GM08714 (cell line): Measurements from ENCODE around the gene CCP110.

ENCODE experiments used
- H3K4me3 ChIP-seq: fragments of 200-500 bp; sonication (Bioruptor generic); 2 replicates; pipeline ENCODE4 v1.5.1; 2014; ENCODE audit warnings: mild to moderate bottlenecking, low read length, inconsistent platforms
- ZNF274 ChIP-seq: IDR thresholded peaks from 2 replicates; pipeline ENCODE4 v1.6.1; 2012; ENCODE audit warnings: mild to moderate bottlenecking, low read depth, low read length

The CCP110 gene, protein sequence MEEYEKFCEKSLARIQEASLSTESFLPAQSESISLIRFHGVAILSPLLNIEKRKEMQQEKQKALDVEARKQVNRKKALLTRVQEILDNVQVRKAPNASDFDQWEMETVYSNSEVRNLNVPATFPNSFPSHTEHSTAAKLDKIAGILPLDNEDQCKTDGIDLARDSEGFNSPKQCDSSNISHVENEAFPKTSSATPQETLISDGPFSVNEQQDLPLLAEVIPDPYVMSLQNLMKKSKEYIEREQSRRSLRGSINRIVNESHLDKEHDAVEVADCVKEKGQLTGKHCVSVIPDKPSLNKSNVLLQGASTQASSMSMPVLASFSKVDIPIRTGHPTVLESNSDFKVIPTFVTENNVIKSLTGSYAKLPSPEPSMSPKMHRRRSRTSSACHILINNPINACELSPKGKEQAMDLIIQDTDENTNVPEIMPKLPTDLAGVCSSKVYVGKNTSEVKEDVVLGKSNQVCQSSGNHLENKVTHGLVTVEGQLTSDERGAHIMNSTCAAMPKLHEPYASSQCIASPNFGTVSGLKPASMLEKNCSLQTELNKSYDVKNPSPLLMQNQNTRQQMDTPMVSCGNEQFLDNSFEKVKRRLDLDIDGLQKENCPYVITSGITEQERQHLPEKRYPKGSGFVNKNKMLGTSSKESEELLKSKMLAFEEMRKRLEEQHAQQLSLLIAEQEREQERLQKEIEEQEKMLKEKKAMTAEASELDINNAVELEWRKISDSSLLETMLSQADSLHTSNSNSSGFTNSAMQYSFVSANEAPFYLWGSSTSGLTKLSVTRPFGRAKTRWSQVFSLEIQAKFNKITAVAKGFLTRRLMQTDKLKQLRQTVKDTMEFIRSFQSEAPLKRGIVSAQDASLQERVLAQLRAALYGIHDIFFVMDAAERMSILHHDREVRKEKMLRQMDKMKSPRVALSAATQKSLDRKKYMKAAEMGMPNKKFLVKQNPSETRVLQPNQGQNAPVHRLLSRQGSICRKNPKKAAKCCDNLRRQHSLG

DNA sequence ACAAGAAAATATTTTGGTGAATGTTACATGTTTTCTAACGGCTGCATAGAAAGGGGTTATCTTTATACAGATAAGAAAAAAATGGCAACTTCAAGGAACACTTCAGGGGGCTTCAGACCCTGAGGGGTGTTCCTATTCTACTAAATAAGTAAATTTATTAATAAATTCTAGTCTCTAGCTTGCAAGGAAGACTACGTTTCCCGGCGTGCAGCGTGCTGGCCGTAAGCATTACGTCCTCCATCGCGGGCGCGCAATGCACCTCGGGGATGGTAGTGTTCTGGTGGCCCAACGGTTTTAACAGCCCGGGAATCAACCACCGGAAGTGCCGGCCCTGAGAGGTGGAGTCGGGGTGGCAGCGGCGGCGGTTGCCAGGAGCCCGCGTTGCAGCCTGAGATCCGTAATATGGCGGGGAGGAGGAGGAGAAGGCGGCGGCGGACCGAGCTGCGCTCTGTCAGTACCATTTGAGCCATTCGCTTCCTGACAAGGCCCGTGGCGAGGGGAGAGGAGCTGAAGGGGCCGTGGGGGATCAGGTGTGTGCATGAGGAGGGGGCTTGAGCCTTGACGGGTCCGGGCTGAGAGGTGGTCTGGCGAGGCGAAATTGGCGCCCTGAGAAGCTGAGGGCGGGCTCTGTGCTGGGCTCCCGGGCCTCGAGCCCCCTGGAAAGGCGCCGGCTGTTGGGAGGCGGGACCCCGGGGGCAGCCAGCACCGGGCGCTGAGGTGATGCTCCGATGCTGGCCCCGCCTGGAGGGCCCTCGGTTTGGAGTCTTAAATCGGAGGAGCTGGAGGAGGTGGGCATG lies at the start of gene CCP110:
Gene CCP110 (plus strand): TSS at position 384 of the 797 bp plus-strand sequence. CDS start 3,940 bp downstream, outside the sequence.
- peak within 1 kb of the TSS; percentile 79 for H3K4me3 ChIP-seq
- TF ChIP-seq ZNF274, result no peak

DNA sequence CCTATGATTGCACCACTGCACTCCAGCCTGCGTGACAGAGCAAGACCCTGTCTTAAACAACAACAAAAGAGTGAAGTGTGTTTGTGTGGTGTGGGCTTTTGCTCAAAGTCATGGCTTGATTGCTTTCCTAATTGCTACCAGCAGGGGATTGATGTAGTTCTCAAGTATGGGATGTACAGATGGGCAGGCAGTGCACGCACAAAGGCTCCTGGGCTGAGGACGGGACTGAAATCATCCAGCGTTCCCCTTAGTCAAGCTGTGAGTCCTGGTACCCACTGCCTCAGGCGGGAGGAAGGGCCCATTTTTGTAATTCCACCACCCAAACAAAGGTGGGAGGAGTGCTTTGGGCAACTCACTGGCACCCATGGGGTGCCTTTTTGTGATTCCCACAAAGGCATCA lies 49.1 kb upstream of the CCP110 start:
- H3K4me3 ChIP-seq, result no peak overlapping the region
- no peak for TF ChIP-seq ZNF274

DNA sequence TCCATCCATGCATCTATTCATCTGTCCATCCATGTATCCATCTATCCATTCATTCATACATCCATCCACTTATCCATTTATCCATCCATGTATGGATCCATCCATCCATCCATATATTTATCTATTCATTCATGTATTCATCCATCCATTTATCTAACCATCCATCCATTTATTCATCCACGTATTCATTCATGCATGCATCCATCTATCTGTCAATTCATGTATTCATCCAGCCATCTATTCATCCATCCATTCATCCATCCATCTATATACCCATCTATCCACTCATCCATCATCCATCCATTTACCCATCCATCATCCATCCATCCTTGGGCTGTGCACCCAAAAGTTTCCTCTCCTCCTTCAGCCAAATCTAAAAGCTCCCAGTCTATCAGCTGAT lies 45.2 kb upstream of the CCP110 start:
- H3K4me3 ChIP-seq, result no peak overlapping the region
- no peak for TF ChIP-seq ZNF274

DNA sequence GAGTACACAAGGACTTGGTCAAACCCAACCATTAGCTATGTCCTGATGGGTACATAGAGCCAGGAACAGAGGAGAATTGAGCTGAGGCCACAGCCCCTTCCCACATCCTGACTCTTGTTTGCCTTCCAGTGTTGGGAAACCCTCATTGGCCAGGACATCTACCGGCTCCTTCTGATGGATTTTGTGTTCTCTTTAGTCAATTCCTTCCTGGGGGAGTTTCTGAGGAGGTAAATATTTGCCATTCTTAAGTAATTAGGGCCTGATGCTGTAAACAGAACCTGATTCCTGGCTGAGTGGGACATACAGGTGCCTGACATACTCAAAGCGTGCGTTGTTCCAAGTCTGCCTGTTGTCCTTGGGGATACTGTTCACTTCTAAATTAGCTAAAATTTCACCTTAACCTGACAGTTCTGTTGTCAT lies 44.4 kb upstream of the CCP110 start:
- H3K4me3 ChIP-seq, result no peak overlapping the region
- TF ChIP-seq ZNF274, result no peak

DNA sequence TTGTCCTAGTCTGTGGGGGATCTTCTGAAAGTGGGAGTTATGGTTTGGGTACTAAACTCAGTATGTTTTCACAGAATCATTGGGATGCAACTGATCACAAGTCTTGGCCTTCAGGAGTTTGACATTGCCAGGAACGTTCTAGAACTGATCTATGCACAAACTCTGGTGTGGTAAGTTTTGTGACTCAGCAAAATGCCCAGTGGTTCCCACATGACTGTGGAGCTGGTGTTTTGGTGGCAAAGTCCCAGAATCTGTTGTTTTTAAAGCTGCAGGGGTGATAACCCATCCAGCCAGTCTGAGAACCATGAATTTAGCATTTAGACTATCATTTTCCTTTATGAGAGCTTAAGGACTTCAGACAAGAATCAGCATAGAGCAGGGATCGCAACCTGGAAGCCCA lies 42.4 kb upstream of the CCP110 start:
- TF ChIP-seq ZNF274, result no peak
- no peak overlapping the region for H3K4me3 ChIP-seq

DNA sequence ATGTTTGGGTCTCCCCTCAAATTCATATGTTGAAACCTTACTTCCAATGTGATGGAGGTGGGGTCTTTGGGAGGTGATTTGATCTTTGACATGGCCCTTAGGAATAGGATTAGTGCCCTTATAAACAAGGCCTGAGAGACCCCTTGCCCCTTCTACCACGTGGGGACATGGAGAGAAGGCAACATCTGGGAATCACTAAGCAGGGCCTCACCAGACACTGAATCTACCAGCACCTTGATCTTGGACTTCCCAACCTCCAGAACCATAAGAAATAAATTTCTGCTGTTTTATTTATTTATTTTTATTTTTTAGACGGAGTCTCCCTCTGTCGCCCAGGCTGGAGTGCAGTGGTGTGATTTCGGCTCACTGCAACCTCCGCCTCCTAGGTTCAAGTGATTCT lies 42.0 kb upstream of the CCP110 start:
- H3K4me3 ChIP-seq, result no peak overlapping the region
- no peak for TF ChIP-seq ZNF274

DNA sequence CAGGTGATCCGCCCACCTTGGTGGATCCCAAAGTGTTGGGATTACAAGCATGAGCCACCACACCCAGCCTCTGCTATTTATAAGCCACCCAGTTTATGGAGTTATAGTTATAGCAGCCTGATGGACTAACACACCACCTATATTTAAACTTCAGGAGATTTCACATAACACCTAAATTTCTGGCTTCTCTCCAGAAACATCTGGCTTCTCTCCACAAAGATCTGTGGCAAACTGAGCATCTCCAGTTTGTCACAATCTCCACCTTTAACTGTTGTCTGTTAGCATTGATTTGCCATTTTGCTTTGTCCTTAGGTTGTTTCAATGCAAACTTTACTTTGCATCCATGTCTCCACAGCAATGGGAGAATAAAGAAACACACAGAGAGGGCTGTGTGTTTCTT lies 41.5 kb upstream of the CCP110 start:
- no peak overlapping the region for H3K4me3 ChIP-seq
- no peak for TF ChIP-seq ZNF274

DNA sequence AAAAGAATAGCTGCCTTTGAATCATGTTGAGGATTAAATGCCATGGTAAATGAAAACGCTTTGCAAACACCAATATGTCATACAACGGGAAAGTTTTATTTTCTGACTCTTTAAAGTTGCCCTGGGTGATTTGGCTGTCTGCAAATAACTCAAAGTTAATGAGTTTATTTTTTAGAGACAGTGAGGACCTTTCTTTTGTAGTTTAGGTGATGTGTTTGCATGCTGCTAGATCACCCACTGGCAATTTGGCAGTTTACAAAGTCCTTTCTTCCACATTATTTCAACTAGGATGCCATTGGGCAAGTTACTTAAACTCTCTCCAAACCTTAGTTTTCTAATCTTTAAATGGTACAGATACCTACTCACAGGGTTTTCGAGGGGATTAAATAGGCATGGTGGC lies 39.6 kb upstream of the CCP110 start:
- H3K4me3 ChIP-seq, result no peak overlapping the region
- no peak for TF ChIP-seq ZNF274

DNA sequence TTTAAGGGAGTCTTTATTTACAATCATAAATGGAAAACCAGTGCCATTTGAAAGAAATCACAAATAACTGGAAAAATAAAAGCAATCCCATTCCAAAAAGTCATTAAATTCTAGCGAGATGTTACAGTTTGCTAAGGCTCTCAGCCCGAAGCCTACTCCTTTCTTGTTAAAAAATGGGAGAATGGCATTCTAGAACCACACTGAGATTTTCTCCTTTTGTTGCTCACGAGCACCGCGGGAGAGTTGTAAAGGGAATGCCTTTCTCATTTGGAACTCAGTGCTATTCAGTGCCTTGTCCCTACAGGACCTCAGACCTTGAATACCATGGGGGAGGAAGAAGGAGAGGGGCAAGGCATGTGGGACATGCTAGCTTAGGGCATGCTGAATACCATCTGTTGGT lies 38.1 kb upstream of the CCP110 start:
- H3K4me3 ChIP-seq, result no peak overlapping the region
- no peak for TF ChIP-seq ZNF274

DNA sequence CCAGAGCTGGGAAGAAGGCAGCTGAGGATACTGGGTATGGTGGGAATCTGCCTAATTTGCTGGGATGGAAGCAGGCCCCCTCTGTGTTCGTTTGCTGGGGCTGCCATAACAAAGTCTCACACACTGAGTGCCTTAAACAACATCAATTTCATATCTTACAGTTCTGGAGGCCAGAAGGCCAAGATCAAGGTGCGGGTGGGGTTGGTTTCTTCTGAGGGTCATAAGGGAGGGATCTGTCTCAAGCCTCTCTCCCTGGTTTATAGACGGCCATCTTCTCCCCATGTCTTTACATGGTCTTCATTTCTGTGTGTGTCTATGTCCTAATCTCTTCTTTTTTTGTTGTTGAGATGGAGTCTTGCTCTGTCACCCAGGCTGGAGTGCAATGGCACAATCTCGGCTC lies 37.7 kb upstream of the CCP110 start:
- no peak for TF ChIP-seq ZNF274
- H3K4me3 ChIP-seq, result no peak overlapping the region

DNA sequence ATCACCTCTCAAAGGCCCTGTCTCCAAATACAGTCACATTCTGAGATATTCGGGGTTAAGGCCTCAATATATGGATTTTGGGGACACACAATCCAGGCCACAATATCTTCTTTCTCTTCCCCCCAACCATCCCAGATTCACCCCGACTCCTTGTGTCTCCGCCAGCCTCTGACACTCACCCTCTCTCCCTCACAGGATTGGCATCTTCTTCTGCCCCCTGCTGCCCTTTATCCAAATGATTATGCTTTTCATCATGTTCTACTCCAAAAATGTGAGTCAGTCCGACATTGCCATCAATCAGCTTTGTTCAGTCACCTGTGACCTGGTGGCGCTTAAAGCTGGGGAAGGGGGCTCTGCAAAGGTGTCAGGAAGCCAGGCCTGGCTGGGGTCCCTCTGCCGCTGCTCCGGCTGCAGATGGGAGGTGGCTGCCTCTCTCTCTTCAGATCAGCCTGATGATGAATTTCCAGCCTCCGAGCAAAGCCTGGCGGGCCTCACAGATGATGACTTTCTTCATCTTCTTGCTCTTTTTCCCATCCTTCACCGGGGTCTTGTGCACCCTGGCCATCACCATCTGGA lies 36.9 kb upstream of the CCP110 start:
- H3K4me3 ChIP-seq, result no peak overlapping the region
- no peak for TF ChIP-seq ZNF274

DNA sequence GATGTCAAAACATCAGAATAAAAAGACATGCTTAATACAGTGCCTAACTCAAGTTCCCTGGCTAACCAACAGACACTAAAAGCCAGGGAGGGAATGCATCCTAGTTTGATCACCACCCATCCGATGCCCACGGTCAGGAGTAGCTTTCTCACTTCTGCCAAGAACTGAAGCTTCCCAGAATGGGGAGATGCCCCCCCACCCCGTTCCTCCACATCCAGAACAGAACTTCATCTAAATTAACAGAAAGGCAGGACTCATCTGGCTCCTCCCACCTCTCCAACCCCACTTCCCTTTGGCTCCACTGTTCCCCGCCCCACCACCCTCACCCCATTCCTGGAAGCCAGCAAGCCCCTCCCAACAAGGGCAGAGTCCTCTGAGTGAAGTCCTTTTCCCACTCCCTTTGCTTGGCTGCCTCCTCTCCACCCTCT lies 35.5 kb upstream of the CCP110 start:
- H3K4me3 ChIP-seq, result no peak overlapping the region
- TF ChIP-seq ZNF274, result no peak

DNA sequence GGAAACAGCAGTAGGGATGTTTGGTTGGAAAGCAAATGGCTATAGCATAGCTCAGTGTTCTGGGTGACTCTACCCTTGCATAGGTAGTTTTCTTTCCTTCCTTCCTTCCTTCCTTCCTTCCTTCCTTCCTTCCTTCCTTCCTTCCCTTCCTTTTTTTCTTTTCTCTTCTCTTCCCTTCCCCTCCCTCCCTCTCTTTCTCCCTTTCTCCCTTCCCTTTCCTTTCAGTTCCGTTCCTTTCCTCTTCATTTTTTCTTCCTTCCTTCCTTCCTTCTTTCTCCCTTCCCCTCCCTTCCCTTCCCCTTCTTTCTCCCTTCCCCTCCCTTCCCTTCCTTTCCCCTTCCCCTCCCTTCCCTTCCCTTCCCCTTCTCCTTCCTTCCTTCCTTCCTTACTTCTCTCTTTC lies 33.1 kb upstream of the CCP110 start:
- H3K4me3 ChIP-seq, result no peak overlapping the region
- no peak for TF ChIP-seq ZNF274

DNA sequence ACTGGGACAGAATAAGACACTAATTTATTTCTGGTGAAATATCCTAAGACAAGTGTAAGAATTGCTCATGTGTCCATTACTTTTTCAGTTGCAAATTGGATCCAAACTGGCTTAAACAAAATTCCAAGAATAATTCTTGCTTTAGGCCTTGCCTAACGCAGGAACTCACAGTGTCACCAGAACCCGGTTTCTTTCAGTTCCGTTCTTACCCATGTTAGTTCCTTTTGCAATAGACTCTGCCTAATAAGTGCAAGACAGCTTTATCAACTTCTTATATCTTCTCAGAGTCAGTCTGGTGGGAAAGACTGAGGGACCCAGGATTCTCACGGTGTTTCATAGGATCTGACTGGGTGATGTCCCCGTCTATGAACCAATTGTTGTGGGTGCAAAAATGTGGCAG lies 26.6 kb upstream of the CCP110 start:
- no peak overlapping the region for H3K4me3 ChIP-seq
- TF ChIP-seq ZNF274, result no peak
